Thyroid gland (tissue), 4 donors: ENCODE measurements around the gene CRTAC1. TPM values are rescaled to one million over a fixed set of nuclear protein-coding genes. Genes with fewer than 3 reads are reported as not detected.

Source experiments
- DNase-seq, 2 donors: peaks; one replicate each; pipeline ENCODE4 v3.0.0-alpha.2; 2019
- H3K27ac ChIP-seq, 3 donors: fragments of 200-600 bp; sonication (generic); 1 replicate in 2 of 3; 2 replicates in 1 of 3; pipeline ENCODE4 v1.5.1; 2016 to 2019; ENCODE audit warnings: mild to moderate bottlenecking in 1 of 3, moderate library complexity in 1 of 3
- H3K27me3 ChIP-seq: fragments of 200-600 bp; sonication (generic); one replicate; pipeline ENCODE4 v1.5.1; 2019
- H3K36me3 ChIP-seq, 2 donors: fragments of 200-600 bp; sonication (generic); one replicate each; pipeline ENCODE4 v1.5.1; 2016 to 2019
- H3K4me1 ChIP-seq, 2 donors: fragments of 200-600 bp; sonication (generic); one replicate each; pipeline ENCODE4 v1.5.1; 2017 to 2019
- H3K4me3 ChIP-seq, 3 donors: fragments of 200-600 bp; sonication (generic); replicated peaks in 1 of 3; 1 replicate in 2 of 3; 2 replicates in 1 of 3; pipeline ENCODE4 v1.5.1; 2016; ENCODE audit warnings: mild to moderate bottlenecking in 1 of 3
- H3K9me3 ChIP-seq: fragments of 200-600 bp; sonication (generic); one replicate; pipeline ENCODE4 v1.5.1; 2017
- POLR2A ChIP-seq, 2 donors: fragments of 450-650 bp; IDR thresholded peaks; one replicate each; pipeline ENCODE4 v1.6.1; 2017; ENCODE audit warnings: antibody characterized with exemption in 2 of 2, mild to moderate bottlenecking in 2 of 2, moderate library complexity in 1 of 2
- WGBS, 2 donors: methylation state at CpG; one replicate each; pipeline ENCODE4 v1.1.5; 2017; 5-methylcytosine and 5-hydroxymethylcytosine counted together
- intact Hi-C: fragments of 100-400 bp; cut with DNase I; formaldehyde crosslinking; loops from one replicate; pipeline ENCODE4 v1.15.1; 2023
- total RNA-seq, 4 donors: library from RNA; depleted of rRNA; stranded (reverse); fragments of >200 nt; gene quantifications; one replicate each; pipeline ENCODE4 v1.2.3, GENCODE V29; 2016
- TF ChIP-seq, protein P1 (sequence below), 6 experiments: fragments of 200-600 bp in 3 of 6; fragments of 450-650 bp in 3 of 6; sonication (generic) in 3 of 6; IDR thresholded peaks; one replicate each; pipeline ENCODE4 v1.5.1; 2016 to 2019; ENCODE audit warnings: antibody characterized with exemption in 6 of 6, mild to moderate bottlenecking in 2 of 6, inconsistent platforms in 1 of 6, moderate library complexity in 1 of 6

The CRTAC1 gene
- total RNA-seq, 4 donors from 2014 or later: 2.6 to 7.3 (median 3.7) TPM

DNA sequence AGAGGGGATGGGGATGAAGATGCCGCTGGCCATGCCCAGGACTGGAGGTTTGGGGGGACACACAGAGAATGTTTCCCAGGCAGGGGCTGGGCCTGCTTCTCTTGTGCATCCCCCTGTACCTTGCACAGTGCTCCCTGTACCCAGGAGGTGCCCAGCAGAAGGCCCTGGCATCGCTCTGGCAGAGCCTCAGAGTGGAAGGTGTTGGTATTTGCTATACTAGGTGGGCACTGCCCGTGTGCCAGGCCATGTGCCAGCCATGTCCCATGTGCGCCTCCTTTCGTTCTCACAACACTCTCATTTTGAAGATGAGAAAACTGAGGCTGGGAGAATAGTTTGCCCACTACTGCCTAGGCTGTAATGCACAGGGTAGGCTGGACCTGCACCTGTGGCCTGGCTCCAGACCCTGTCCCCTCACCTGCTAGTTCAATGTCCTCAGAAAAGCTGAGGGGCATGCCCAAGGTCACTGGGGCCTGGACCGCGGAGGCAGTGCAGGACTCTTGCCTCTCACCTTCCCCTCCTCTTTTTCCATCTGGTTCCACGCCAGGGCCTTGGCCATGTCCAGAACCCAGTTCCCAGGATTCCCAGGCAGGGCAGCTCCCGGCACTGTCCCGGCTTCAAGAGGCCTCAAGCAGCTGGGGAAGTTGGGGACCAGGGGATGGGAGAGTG lies 116.1 kb downstream of the CRTAC1 start:
- Histone ChIP-seq H3K4me1 (peaks cover 16 to 31% of the 10 kb centered on the region in 2 donors), H3K4me3 (no peak overlapping the region), H3K9me3 (no peaks in the 10 kb centered on the region), H3K36me3 (no peaks in the 10 kb centered on the region), H3K27ac (no peak overlapping the region), H3K27me3 (no peaks in the 10 kb centered on the region)
- no peak for DNase-seq
- intact Hi-C loops: loop anchor here (2.0 kb wide), 1 partner anchor 126 kb away; no protein-coding TSS in a partner anchor
- WGBS, 2 donors: 48 to 57% methylated on average over 7 to 8 of the region's 10 CpGs
- no peak for TF ChIP-seq POLR2A (IDR thresholded peaks at IDR 0.05)
- TF ChIP-seq, protein P1, sequence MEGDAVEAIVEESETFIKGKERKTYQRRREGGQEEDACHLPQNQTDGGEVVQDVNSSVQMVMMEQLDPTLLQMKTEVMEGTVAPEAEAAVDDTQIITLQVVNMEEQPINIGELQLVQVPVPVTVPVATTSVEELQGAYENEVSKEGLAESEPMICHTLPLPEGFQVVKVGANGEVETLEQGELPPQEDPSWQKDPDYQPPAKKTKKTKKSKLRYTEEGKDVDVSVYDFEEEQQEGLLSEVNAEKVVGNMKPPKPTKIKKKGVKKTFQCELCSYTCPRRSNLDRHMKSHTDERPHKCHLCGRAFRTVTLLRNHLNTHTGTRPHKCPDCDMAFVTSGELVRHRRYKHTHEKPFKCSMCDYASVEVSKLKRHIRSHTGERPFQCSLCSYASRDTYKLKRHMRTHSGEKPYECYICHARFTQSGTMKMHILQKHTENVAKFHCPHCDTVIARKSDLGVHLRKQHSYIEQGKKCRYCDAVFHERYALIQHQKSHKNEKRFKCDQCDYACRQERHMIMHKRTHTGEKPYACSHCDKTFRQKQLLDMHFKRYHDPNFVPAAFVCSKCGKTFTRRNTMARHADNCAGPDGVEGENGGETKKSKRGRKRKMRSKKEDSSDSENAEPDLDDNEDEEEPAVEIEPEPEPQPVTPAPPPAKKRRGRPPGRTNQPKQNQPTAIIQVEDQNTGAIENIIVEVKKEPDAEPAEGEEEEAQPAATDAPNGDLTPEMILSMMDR (IDR thresholded peaks at IDR 0.05): no peak

DNA sequence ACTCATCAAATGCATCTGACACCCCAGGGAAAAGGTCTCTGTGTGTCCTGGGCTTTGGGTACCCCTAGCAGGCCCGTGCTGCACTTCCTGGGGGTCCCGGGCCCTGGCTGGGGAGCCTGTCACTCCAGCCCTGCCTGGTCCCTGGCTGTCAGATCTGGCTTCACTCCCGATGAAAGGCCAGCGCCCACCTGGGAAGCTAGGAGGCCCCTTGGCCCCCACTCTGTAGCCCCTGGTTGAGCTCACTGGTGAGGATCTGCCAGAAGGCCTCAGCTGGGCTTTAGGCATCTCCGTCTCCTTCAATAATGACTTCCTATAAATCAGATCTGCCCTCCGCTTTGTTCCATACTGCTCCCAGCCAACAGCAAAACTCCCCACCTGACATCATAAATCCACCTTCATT lies 116.8 kb downstream of the CRTAC1 start:
- intact Hi-C loops: loop anchor here (2.0 kb wide), 1 partner anchor 127 kb away; no protein-coding TSS in a partner anchor
- Histone ChIP-seq H3K27me3 (no peaks in the 10 kb centered on the region), H3K36me3 (no peaks in the 10 kb centered on the region), H3K4me1 (peaks cover 16 to 31% of the 10 kb centered on the region in 2 donors), H3K27ac (no peak overlapping the region), H3K4me3 (no peak overlapping the region), H3K9me3 (no peaks in the 10 kb centered on the region)
- TF ChIP-seq POLR2A (IDR thresholded peaks at IDR 0.05): no peak
- TF ChIP-seq, protein P1 (IDR thresholded peaks at IDR 0.05): no peak
- WGBS, 2 donors: 80 to 84% methylated on average over 5 to 6 of the region's 6 CpGs
- DNase-seq: no peak

DNA sequence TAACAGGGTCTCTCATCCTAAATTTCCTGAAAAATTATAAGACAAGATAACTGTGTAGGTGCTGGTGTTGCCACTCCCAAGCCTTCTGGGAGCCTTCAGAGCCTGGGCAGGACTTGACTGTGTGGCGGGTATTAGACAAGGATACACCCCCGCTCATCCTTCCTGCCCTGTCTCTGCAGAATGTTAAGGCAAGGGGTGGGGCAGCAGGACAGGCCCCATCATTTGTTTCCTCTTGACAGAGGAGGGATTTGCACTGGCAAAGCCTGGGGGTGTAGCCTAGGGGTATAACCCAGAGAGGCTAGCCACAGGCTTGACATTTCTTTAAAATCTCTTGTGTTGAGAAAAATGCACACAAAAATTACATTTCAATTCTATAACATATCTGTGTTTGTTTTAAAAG lies 117.2 kb downstream of the CRTAC1 start:
- DNase-seq: no peak
- no peak for TF ChIP-seq POLR2A (IDR thresholded peaks at IDR 0.05)
- TF ChIP-seq, protein P1 (IDR thresholded peaks at IDR 0.05): no peak
- intact Hi-C loops: no loop called here
- H3K27ac ChIP-seq: no peak overlapping the region
- H3K36me3 ChIP-seq: no peaks in the 10 kb centered on the region
- H3K4me1 ChIP-seq: peaks cover 16 to 31% of the 10 kb centered on the region in 2 donors
- no peaks in the 10 kb centered on the region for H3K27me3 ChIP-seq
- WGBS, 2 donors: 83 to 86% methylated on average over 2 of the region's 2 CpGs
- H3K4me3 ChIP-seq: no peak overlapping the region
- no peaks in the 10 kb centered on the region for H3K9me3 ChIP-seq

DNA sequence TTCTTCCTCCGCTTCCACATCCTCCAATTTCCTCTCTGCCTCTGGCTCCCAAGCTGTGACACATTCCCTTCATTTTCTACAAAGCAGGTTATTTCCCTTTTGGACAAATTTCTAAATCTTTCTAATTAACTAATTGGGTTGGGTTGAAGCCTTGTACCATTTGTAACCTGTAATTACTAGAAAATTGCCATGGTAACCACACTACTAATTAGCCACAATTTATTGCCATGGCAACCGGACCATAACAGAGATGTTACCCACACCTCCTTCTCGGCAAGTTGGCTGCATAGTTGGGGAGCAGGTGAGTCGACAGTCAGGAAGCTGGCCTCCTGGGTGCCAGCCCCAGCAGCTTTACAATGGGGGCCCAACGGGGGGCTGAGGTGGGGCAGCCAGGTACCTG lies 119.2 kb downstream of the CRTAC1 start:
- TF ChIP-seq, protein P1 (IDR thresholded peaks at IDR 0.05): no peak
- TF ChIP-seq POLR2A (IDR thresholded peaks at IDR 0.05): no peak
- H3K27ac ChIP-seq: no peak overlapping the region
- no peaks in the 10 kb centered on the region for H3K9me3 ChIP-seq
- intact Hi-C loops: no loop called here
- WGBS, 2 donors: 76 to 80% methylated on average over 5 of the region's 5 CpGs
- DNase-seq: no peak
- H3K4me3 ChIP-seq: no peak overlapping the region
- no peaks in the 10 kb centered on the region for H3K36me3 ChIP-seq
- peaks cover 8 to 18% of the 10 kb centered on the region in 2 donors for H3K4me1 ChIP-seq
- H3K27me3 ChIP-seq: no peaks in the 10 kb centered on the region

DNA sequence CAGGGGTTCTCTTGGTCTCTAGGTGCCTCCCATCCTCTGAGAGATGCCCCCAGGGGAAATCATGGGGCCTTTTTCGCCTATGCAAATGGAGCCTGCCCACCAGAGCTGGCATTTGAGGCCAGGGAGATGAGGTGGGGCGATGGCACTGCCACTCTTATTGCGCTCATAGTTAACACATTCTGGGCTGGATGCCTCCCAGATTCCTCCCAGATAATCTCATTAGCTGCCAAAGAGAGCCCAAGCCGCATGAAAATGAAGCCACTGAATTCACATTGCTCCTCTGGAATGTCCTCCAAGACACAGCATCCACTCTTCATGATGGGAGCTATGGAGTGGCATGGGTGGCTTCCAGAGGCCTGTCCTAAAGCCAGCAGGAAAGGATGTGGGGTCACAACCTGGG lies 119.8 kb downstream of the CRTAC1 start:
- Histone ChIP-seq H3K27ac (no peak overlapping the region), H3K4me3 (no peak overlapping the region), H3K36me3 (no peaks in the 10 kb centered on the region), H3K27me3 (no peaks in the 10 kb centered on the region), H3K4me1 (peaks cover 2 to 13% of the 10 kb centered on the region in 2 donors), H3K9me3 (no peaks in the 10 kb centered on the region)
- WGBS, 2 donors: 80 to 92% methylated on average over 4 of the region's 4 CpGs
- no peak for DNase-seq
- intact Hi-C loops: no loop called here
- TF ChIP-seq, protein P1 (IDR thresholded peaks at IDR 0.05): no peak
- TF ChIP-seq POLR2A (IDR thresholded peaks at IDR 0.05): no peak
